Endothelial cell (in vitro differentiated cells): ENCODE data around the gene FAM237A. TPM values are rescaled to one million over a fixed set of nuclear protein-coding genes. Genes with fewer than 3 reads are reported as not detected.

Experiments
- DNase-seq: peaks from one replicate; pipeline ENCODE4 v3.0.0; 2021; ENCODE audit warnings: low spot score
- H3K27ac Mint-ChIP-seq: one replicate; pipeline ENCODE4 v1.8.0; 2021; ENCODE audit warnings: mixed read lengths, inconsistent platforms; ENCODE audit not compliant: unreplicated experiment
- H3K27me3 Mint-ChIP-seq: one replicate; pipeline ENCODE4 v1.8.0; 2021; ENCODE audit warnings: mild to moderate bottlenecking, moderate library complexity, mixed read lengths, inconsistent platforms; ENCODE audit not compliant: unreplicated experiment
- H3K36me3 Mint-ChIP-seq: one replicate; pipeline ENCODE4 v1.8.0; 2021; ENCODE audit warnings: mild to moderate bottlenecking, low read depth, mixed read lengths, inconsistent platforms; ENCODE audit not compliant: unreplicated experiment
- H3K4me1 Mint-ChIP-seq: one replicate; pipeline ENCODE4 v1.8.0; 2021; ENCODE audit warnings: mild to moderate bottlenecking, mixed read lengths, inconsistent platforms; ENCODE audit not compliant: unreplicated experiment
- H3K4me3 Mint-ChIP-seq: one replicate; pipeline ENCODE4 v1.8.0; 2021; ENCODE audit warnings: mild to moderate bottlenecking, mixed read lengths, inconsistent platforms; ENCODE audit not compliant: unreplicated experiment
- H3K9me3 Mint-ChIP-seq: one replicate; pipeline ENCODE4 v1.8.0; 2021; ENCODE audit warnings: mixed read lengths, inconsistent platforms; ENCODE audit not compliant: unreplicated experiment
- CTCF ChIP-seq: fragments of 200-600 bp; sonication (generic); IDR thresholded peaks from one replicate; pipeline ENCODE4 v1.5.0; 2021; ENCODE audit warnings: antibody characterized with exemption; ENCODE audit not compliant: unreplicated experiment
- total RNA-seq: library from RNA; stranded (reverse); fragmentation: NEBNext Ultra II Directional; extraction: Animal tissue kit (Norgen Biotek cat#: 25700); gene quantifications from one replicate; pipeline ENCODE4 v1.2.1, GENCODE V29; 2021; ENCODE audit not compliant: unreplicated experiment

Gene FAM237A
- total RNA-seq, 1 donor from 2014 or later = not detected

GRCh38 chr2:206683546-206683945 lies 41.3 kb downstream of the FAM237A start:
- Mint-ChIP-seq H3K4me1 (peaks cover 12% of the 10 kb centered on the region), H3K4me3 (no peak overlapping the region), H3K27ac (no peak overlapping the region), H3K9me3 (no peaks in the 10 kb centered on the region), H3K27me3 (peaks cover 1% of the 10 kb centered on the region), H3K36me3 (no peaks in the 10 kb centered on the region)
- DNase-seq = no peak
- TF ChIP-seq CTCF = no peak

DNA sequence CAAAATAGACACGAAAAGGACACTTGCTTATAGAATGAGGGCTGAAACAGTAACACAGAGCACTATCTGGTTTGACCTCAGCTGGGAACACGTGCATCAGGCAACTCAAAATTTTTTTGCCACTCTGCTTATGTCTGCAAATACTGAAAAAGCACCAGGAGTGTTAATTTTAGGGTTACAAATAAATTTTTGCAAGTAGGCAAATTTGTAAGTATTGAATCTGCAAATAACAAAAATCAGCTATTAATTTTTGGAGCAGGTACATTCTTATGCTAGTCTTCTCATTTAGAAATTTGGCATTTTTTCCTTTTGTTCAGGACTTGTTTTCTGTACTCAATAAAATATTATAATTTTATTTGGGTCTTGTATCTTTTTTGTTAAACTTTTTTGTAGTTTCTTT lies 46.2 kb downstream of the FAM237A start:
- Mint-ChIP-seq H3K9me3 (no peaks in the 10 kb centered on the region), H3K4me3 (no peak overlapping the region), H3K4me1 (no peaks in the 10 kb centered on the region), H3K27ac (no peak overlapping the region), H3K36me3 (peaks cover 14% of the 10 kb centered on the region), H3K27me3 (peaks cover 1% of the 10 kb centered on the region)
- no peak for DNase-seq
- no peak for TF ChIP-seq CTCF

GRCh38 chr2:206688990-206689389 lies 46.7 kb downstream of the FAM237A start:
- DNase-seq = no peak
- Mint-ChIP-seq H3K27ac (no peak overlapping the region), H3K4me1 (no peaks in the 10 kb centered on the region), H3K36me3 (peaks cover 14% of the 10 kb centered on the region), H3K27me3 (no peaks in the 10 kb centered on the region), H3K4me3 (no peak overlapping the region), H3K9me3 (no peaks in the 10 kb centered on the region)
- no peak for TF ChIP-seq CTCF

GRCh38 chr2:206692971-206693370 lies 50.7 kb downstream of the FAM237A start:
- no peaks in the 10 kb centered on the region for H3K4me1 Mint-ChIP-seq
- H3K4me3 Mint-ChIP-seq = no peak overlapping the region
- H3K36me3 Mint-ChIP-seq = peaks cover 14% of the 10 kb centered on the region
- peaks cover 2% of the 10 kb centered on the region for H3K27me3 Mint-ChIP-seq
- DNase-seq = no peak
- no peaks in the 10 kb centered on the region for H3K9me3 Mint-ChIP-seq
- no peak for TF ChIP-seq CTCF
- no peak overlapping the region for H3K27ac Mint-ChIP-seq

- H3K27ac Mint-ChIP-seq = no peak overlapping the region
- peak; percentile 76 for TF ChIP-seq CTCF
- H3K36me3 Mint-ChIP-seq = peaks cover 14% of the 10 kb centered on the region
- peaks cover 2% of the 10 kb centered on the region for H3K27me3 Mint-ChIP-seq
- H3K4me3 Mint-ChIP-seq = no peak overlapping the region
- no peaks in the 10 kb centered on the region for H3K9me3 Mint-ChIP-seq
- peak; percentile 50 for DNase-seq
- no peaks in the 10 kb centered on the region for H3K4me1 Mint-ChIP-seq
Measured at GRCh38 chr2:206693399-206694137, 51.3 kb downstream of the FAM237A start.
